PC-9 (cell line): Measurements from ENCODE around the gene BZW2. TPM values are rescaled to one million over a fixed set of nuclear protein-coding genes. Genes with fewer than 3 reads are reported as not detected.

ENCODE experiments used
- BruUV-seq: library from RNA; stranded (reverse); fragments of 400-500 nt; replicated peaks from 2 replicates; lab custom pipeline; 2021; lab: Mats Ljungman, UMichigan
- CTCF ChIA-PET: fragments of 300-600 bp; sonication (Branson Sonifier 250); formaldehyde crosslinking; loops from one replicate; lab custom pipeline; 2022; ENCODE audit warnings: antibody characterized with exemption; lab: Charles Lee
- POLR2A ChIA-PET: fragments of 300-600 bp; sonication (Branson Sonifier 250); formaldehyde crosslinking; loops from one replicate; lab custom pipeline; 2022; ENCODE audit warnings: antibody characterized with exemption; ENCODE audit not compliant: unreplicated experiment; lab: Charles Lee
- DNase-seq, 2 experiments: peaks; one replicate each; pipeline versions ENCODE4 v3.0.0 to v3.0.0-alpha.2; 2015 to 2022; ENCODE audit warnings: mixed read lengths in 1 of 2
- H2AFZ ChIP-seq: fragments of 200-600 bp; sonication (generic); 2 replicates; pipeline ENCODE4 v1.8.1; 2017; ENCODE audit warnings: antibody characterized with exemption
- H3F3A ChIP-seq: fragments of 200-600 bp; sonication (generic); 2 replicates; pipeline ENCODE4 v1.8.1; 2017; ENCODE audit warnings: antibody characterized with exemption, mild to moderate bottlenecking, low read depth; ENCODE audit not compliant: insufficient read depth
- H3K27ac ChIP-seq: fragments of 200-600 bp; sonication (generic); 2 replicates; pipeline ENCODE4 v1.6.1; 2016; ENCODE audit warnings: mixed run types
- H3K27me3 ChIP-seq: fragments of 200-600 bp; sonication (generic); 2 replicates; pipeline ENCODE4 v1.6.1; 2016; ENCODE audit warnings: low read depth, mixed run types; ENCODE audit not compliant: insufficient read depth
- H3K36me3 ChIP-seq: fragments of 200-600 bp; sonication (generic); 2 replicates; pipeline ENCODE4 v1.6.1; 2016; ENCODE audit warnings: low read depth, mixed run types
- H3K4me1 ChIP-seq: fragments of 200-600 bp; sonication (generic); replicated peaks from 2 replicates; pipeline ENCODE4 v1.6.1; 2016; ENCODE audit warnings: mixed run types; ENCODE audit not compliant: insufficient read depth
- H3K4me2 ChIP-seq: fragments of 200-600 bp; sonication (generic); 2 replicates; pipeline ENCODE4 v1.6.1; 2017; ENCODE audit warnings: mixed run types
- H3K4me3 ChIP-seq: fragments of 200-600 bp; sonication (generic); 2 replicates; pipeline ENCODE4 v1.6.1; 2016; ENCODE audit warnings: mixed run types
- H3K79me2 ChIP-seq: fragments of 200-600 bp; sonication (generic); 2 replicates; pipeline ENCODE4 v1.6.1; 2017; ENCODE audit warnings: low read depth, mixed run types
- H3K9me2 ChIP-seq: fragments of 200-600 bp; sonication (generic); 2 replicates; pipeline ENCODE4 v1.8.1; 2017; ENCODE audit warnings: mild to moderate bottlenecking; ENCODE audit not compliant: insufficient read depth
- H3K9me3 ChIP-seq: fragments of 200-600 bp; sonication (generic); 2 replicates; pipeline ENCODE4 v1.8.1; 2016; ENCODE audit warnings: low read depth; ENCODE audit not compliant: insufficient read depth
- H4K20me1 ChIP-seq: fragments of 200-600 bp; sonication (generic); 2 replicates; pipeline ENCODE4 v1.8.1; 2017; ENCODE audit not compliant: insufficient read depth
- EZH2 ChIP-seq: fragments of 200-600 bp; sonication (generic); IDR thresholded peaks from 2 replicates; pipeline ENCODE4 v1.8.0; 2017; ENCODE audit warnings: antibody characterized with exemption, low read depth
- intact Hi-C: fragments of 100-400 bp; cut with micrococcal nuclease; formaldehyde crosslinking; loops from one replicate; pipeline ENCODE4 v1.10.0; 2022; ENCODE audit not compliant: unreplicated experiment
- total RNA-seq: library from RNA; stranded (reverse); gene quantifications from 2 replicates; pipeline ENCODE4 v1.2.3, GENCODE V29; 2021
- TF ChIP-seq, protein P1 (sequence below): fragments of 200-600 bp; sonication (generic); conservative IDR thresholded peaks from 2 replicates; pipeline ENCODE4 v1.6.1; 2017; ENCODE audit warnings: mixed run types, antibody characterized with exemption, mild to moderate bottlenecking, moderate library complexity

BZW2 gene
- total RNA-seq, 1 experiment from 2014 or later = 93.7 TPM

DNA sequence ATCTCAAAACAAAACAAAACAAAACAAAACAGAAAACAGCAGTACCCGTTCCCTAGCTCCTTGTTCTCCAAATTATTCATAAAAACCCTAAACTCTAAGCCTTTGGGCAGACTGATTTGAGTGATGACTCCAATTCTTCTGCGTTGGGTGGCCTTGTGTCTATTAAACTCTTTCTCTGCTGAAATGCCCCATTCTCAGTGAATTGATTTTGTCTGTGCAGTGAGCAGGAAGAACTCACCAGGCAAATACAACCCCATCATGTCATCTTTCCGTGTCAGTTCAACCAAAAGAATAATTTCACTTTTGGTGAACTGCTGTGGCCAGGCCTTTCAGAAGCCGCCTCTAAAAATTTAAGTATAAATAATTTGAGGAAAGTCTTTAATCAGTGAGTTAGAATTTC lies 89.0 kb downstream of the BZW2 start:
- Histone ChIP-seq H3K4me1 (peaks cover 10% of the 10 kb centered on the region), H3K4me3 (no peak overlapping the region), H3K36me3 (no peaks in the 10 kb centered on the region), H3K27ac (no peak overlapping the region), H3F3A (no peaks in the 10 kb centered on the region), H3K9me2 (no peaks in the 10 kb centered on the region), H3K27me3 (no peaks in the 10 kb centered on the region), H3K4me2 (no peak overlapping the region), H4K20me1 (no peaks in the 10 kb centered on the region), H3K9me3 (no peaks in the 10 kb centered on the region), H2AFZ (no peak overlapping the region), H3K79me2 (no peaks in the 10 kb centered on the region)
- intact Hi-C loops = no loop called here
- CTCF ChIA-PET = no interaction called here
- POLR2A ChIA-PET = no interaction called here
- TF ChIP-seq, protein P1, sequence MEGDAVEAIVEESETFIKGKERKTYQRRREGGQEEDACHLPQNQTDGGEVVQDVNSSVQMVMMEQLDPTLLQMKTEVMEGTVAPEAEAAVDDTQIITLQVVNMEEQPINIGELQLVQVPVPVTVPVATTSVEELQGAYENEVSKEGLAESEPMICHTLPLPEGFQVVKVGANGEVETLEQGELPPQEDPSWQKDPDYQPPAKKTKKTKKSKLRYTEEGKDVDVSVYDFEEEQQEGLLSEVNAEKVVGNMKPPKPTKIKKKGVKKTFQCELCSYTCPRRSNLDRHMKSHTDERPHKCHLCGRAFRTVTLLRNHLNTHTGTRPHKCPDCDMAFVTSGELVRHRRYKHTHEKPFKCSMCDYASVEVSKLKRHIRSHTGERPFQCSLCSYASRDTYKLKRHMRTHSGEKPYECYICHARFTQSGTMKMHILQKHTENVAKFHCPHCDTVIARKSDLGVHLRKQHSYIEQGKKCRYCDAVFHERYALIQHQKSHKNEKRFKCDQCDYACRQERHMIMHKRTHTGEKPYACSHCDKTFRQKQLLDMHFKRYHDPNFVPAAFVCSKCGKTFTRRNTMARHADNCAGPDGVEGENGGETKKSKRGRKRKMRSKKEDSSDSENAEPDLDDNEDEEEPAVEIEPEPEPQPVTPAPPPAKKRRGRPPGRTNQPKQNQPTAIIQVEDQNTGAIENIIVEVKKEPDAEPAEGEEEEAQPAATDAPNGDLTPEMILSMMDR = no peak
- TF ChIP-seq EZH2 = no peak
- no peak for DNase-seq
- BruUV-seq = no TSS peak

DNA sequence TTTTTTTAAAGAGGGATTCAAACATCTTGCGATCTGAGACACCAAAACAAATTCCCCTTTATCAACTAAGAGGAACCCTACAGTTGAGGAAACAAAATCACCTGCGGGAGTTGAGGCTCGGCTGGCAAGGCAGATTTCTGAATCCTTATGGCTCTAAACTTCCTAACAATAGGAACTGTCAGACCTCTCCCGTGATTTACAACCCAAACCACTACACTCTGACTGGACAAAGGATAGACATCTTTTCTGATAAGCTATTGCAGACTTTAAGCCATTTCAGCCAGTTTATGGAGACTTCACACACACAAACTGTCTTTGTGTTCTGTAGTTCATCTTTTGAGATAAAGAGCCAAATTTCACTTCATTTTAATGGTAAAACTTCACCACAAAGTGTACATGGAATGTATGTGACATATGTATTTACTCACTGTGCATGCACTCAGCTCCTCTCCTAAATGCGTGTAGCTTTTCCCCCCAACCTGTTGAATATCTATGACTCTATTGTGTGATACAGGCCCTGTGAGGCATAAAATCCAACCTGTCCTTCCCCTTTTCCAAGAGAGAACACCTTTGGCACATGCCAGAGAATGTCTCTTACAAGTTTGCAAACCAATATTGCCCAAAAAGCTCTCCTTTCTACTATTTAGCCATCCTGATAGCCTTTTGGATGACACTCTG lies 92.2 kb downstream of the BZW2 start:
- peaks cover 13% of the 10 kb centered on the region for H3K4me1 ChIP-seq
- no peak overlapping the region for H3K4me3 ChIP-seq
- intact Hi-C loops = no loop called here
- TF ChIP-seq, protein P1 = no peak
- TF ChIP-seq EZH2 = no peak
- DNase-seq = no peak
- H3F3A ChIP-seq = no peaks in the 10 kb centered on the region
- H3K4me2 ChIP-seq = no peak overlapping the region
- CTCF ChIA-PET = interaction anchor here (0.6 kb wide), 1 partner anchor 1340 kb away, joined by 3 read pairs; no protein-coding TSS in a partner anchor
- H3K36me3 ChIP-seq = no peaks in the 10 kb centered on the region
- H3K27me3 ChIP-seq = no peaks in the 10 kb centered on the region
- no peaks in the 10 kb centered on the region for H3K79me2 ChIP-seq
- no TSS peak for BruUV-seq
- H3K9me2 ChIP-seq = no peaks in the 10 kb centered on the region
- H3K27ac ChIP-seq = no peak overlapping the region
- no peaks in the 10 kb centered on the region for H3K9me3 ChIP-seq
- POLR2A ChIA-PET = no interaction called here
- no peak overlapping the region for H2AFZ ChIP-seq
- H4K20me1 ChIP-seq = no peaks in the 10 kb centered on the region

DNA sequence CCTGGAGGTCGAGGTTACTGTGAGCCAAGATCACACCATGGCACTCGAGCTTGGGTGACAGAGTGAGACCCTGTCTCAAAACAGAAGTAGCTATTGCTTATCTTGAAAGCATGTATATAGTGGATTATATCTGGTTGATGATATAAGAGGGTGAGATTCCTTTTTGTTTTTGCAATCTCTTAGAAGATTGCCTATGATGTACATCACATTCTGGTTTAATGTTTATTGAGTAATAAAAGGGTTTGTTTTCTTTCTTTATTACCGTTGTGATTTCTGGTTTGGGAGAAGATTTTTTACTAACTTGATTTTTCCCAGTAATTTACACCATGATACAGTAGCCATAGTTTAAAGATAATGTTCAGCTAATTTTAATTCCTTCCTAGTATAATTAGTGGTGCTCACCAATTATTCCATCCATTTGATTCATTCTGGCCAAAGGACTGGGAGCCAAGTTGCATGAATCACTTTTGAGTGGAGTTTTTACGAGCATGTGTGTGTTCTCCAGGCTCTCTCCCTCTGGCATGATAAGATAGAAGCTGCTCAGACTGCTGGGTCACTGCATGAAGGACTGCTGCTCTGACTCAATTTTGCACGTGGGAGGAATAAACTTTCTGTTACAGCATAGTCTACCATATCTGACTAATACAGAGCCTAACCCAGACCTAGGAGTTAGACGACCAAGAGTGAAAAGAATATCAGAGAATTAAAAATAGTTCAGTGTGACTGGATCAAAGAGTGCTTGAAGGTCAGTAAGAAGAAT lies 94.1 kb downstream of the BZW2 start:
- CTCF ChIA-PET = no interaction called here
- no peaks in the 10 kb centered on the region for H3K9me3 ChIP-seq
- POLR2A ChIA-PET = no interaction called here

More for the DNA sequence above, 94.1 kb downstream of the BZW2 start:
- no peaks in the 10 kb centered on the region for H3K27me3 ChIP-seq
- H3F3A ChIP-seq = no peaks in the 10 kb centered on the region
- no peaks in the 10 kb centered on the region for H3K79me2 ChIP-seq
- intact Hi-C loops = no loop called here
- DNase-seq = peak in 1 of 2 experiments; percentile 73
- no peaks in the 10 kb centered on the region for H3K36me3 ChIP-seq
- peaks cover 20% of the 10 kb centered on the region for H3K4me1 ChIP-seq
- no peaks in the 10 kb centered on the region for H4K20me1 ChIP-seq
- H2AFZ ChIP-seq = no peak overlapping the region
- no peak for TF ChIP-seq EZH2
- TF ChIP-seq, protein P1 = no peak
- no TSS peak for BruUV-seq
- no peaks in the 10 kb centered on the region for H3K9me2 ChIP-seq
- no peak overlapping the region for H3K4me3 ChIP-seq
- no peak overlapping the region for H3K27ac ChIP-seq
- H3K4me2 ChIP-seq = no peak overlapping the region
